ENCODE measurements around the gene CLEC4D. TPM values are rescaled to one million over a fixed set of nuclear protein-coding genes. Genes with fewer than 3 reads are reported as not detected.

CLEC4D gene
- total RNA-seq, 1 donor from 2014 or later: not detected

GRCh38 chr12:8499616-8500015 lies 13.7 kb upstream of the CLEC4D start:
- Mint-ChIP-seq H3K27ac (no peak overlapping the region), H3K36me3 (no peaks in the 10 kb centered on the region), H3K27me3 (ENCODE audit: low read depth) (no peaks in the 10 kb centered on the region), H3K4me1 (peaks cover 2% of the 10 kb centered on the region), H3K9me3 (no peaks in the 10 kb centered on the region), H3K4me3 (no peak overlapping the region)
- no peak for DNase-seq (ENCODE audit: low spot score in 2 of 2, unreplicated experiment in 2 of 2)
- TF ChIP-seq, protein P1, sequence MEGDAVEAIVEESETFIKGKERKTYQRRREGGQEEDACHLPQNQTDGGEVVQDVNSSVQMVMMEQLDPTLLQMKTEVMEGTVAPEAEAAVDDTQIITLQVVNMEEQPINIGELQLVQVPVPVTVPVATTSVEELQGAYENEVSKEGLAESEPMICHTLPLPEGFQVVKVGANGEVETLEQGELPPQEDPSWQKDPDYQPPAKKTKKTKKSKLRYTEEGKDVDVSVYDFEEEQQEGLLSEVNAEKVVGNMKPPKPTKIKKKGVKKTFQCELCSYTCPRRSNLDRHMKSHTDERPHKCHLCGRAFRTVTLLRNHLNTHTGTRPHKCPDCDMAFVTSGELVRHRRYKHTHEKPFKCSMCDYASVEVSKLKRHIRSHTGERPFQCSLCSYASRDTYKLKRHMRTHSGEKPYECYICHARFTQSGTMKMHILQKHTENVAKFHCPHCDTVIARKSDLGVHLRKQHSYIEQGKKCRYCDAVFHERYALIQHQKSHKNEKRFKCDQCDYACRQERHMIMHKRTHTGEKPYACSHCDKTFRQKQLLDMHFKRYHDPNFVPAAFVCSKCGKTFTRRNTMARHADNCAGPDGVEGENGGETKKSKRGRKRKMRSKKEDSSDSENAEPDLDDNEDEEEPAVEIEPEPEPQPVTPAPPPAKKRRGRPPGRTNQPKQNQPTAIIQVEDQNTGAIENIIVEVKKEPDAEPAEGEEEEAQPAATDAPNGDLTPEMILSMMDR (IDR thresholded peaks at IDR 0.05; ENCODE audit: unreplicated experiment): no peak

- no peak overlapping the region for H3K4me3 Mint-ChIP-seq
- TF ChIP-seq, protein P1 (IDR thresholded peaks at IDR 0.05; ENCODE audit: unreplicated experiment): no peak
- no peak for DNase-seq (ENCODE audit: low spot score in 2 of 2, unreplicated experiment in 2 of 2)
- H3K4me1 Mint-ChIP-seq: peaks cover 2% of the 10 kb centered on the region
- H3K27me3 Mint-ChIP-seq (ENCODE audit: low read depth): no peaks in the 10 kb centered on the region
- H3K27ac Mint-ChIP-seq: no peak overlapping the region
- H3K9me3 Mint-ChIP-seq: peaks cover 4% of the 10 kb centered on the region
- no peaks in the 10 kb centered on the region for H3K36me3 Mint-ChIP-seq
Observed at GRCh38 chr12:8501720-8502119, 11.6 kb upstream of the CLEC4D start.

- Mint-ChIP-seq H3K36me3 (no peaks in the 10 kb centered on the region), H3K4me3 (no peak overlapping the region), H3K27ac (no peak overlapping the region), H3K9me3 (peaks cover 4% of the 10 kb centered on the region), H3K27me3 (ENCODE audit: low read depth) (no peaks in the 10 kb centered on the region), H3K4me1 (peaks cover 2% of the 10 kb centered on the region)
- DNase-seq (ENCODE audit: low spot score in 2 of 2, unreplicated experiment in 2 of 2): no peak
- TF ChIP-seq, protein P1 (IDR thresholded peaks at IDR 0.05; ENCODE audit: unreplicated experiment): no peak
Observed at GRCh38 chr12:8504351-8504750, 9.0 kb upstream of the CLEC4D start.

DNA sequence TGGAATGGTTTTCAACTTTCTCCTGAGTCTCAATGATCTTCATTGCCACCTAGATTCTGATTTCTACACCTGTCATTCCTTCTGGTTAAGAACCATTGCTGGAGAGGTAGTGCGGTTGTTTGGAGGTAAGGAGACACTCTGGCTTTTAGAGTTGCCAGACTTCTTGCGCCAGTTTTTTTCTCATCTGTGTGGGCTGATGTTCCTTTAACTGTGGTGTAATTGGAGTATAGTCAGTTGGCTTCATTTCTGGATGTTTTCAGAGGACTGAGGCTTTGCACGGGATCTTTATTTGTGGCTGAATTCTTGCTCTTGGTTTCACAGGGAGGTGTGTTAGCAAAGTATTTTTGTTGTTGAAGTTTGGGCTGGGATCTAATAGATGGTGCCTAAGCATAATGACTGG lies 5.7 kb upstream of the CLEC4D start:
- Mint-ChIP-seq H3K27me3 (ENCODE audit: low read depth) (no peaks in the 10 kb centered on the region), H3K4me1 (peaks cover 2% of the 10 kb centered on the region), H3K4me3 (no peak overlapping the region), H3K9me3 (peaks cover 4% of the 10 kb centered on the region), H3K36me3 (no peaks in the 10 kb centered on the region), H3K27ac (no peak overlapping the region)
- TF ChIP-seq, protein P1 (IDR thresholded peaks at IDR 0.05; ENCODE audit: unreplicated experiment): no peak
- DNase-seq (ENCODE audit: low spot score in 2 of 2, unreplicated experiment in 2 of 2): no peak

- Mint-ChIP-seq H3K4me3 (no peak overlapping the region), H3K9me3 (peaks cover 4% of the 10 kb centered on the region), H3K27me3 (ENCODE audit: low read depth) (no peaks in the 10 kb centered on the region), H3K4me1 (peaks cover 2% of the 10 kb centered on the region), H3K36me3 (no peaks in the 10 kb centered on the region), H3K27ac (no peak overlapping the region)
- TF ChIP-seq, protein P1 (IDR thresholded peaks at IDR 0.05; ENCODE audit: unreplicated experiment): no peak
- DNase-seq (ENCODE audit: low spot score in 2 of 2, unreplicated experiment in 2 of 2): no peak
Observed at GRCh38 chr12:8508223-8508622, 5.1 kb upstream of the CLEC4D start.
